GM23338 (cell line): ENCODE measurements around the gene TXNRD1. TPM values are rescaled to one million over a fixed set of nuclear protein-coding genes. Genes with fewer than 3 reads are reported as not detected.

Source experiments
- ATAC-seq: fragments of 200-7000 bp; cut with Tn5 transposase; 3 replicates; pipeline ENCODE4 v1.9.1; 2020
- DNase-seq: peaks from one replicate; pipeline ENCODE4 v3.0.0-alpha.2; 2015; ENCODE audit warnings: low spot score
- H2AFZ ChIP-seq: fragments of 200-600 bp; sonication (generic); 2 replicates; pipeline ENCODE4 v1.8.0; 2016; ENCODE audit warnings: antibody characterized with exemption, mild to moderate bottlenecking, moderate library complexity
- H3F3A ChIP-seq: fragments of 200-600 bp; sonication (generic); replicated peaks from 2 replicates; pipeline ENCODE4 v1.8.0; 2017; ENCODE audit warnings: antibody characterized with exemption, mixed run types, low read depth
- H3K27ac ChIP-seq: fragments of 200-600 bp; sonication (generic); 2 replicates; pipeline ENCODE4 v1.6.1; 2016; ENCODE audit warnings: low read depth
- H3K27me3 ChIP-seq: fragments of 200-600 bp; sonication (generic); 2 replicates; pipeline ENCODE4 v1.8.0; 2016; ENCODE audit warnings: mild to moderate bottlenecking, mixed run types, moderate library complexity; ENCODE audit not compliant: insufficient read depth
- H3K36me3 ChIP-seq: fragments of 200-600 bp; sonication (generic); 2 replicates; pipeline ENCODE4 v1.8.0; 2016; ENCODE audit warnings: mild to moderate bottlenecking; ENCODE audit not compliant: insufficient read depth
- H3K4me1 ChIP-seq: fragments of 200-600 bp; sonication (generic); 2 replicates; pipeline ENCODE4 v1.8.0; 2016; ENCODE audit warnings: mild to moderate bottlenecking, moderate library complexity; ENCODE audit not compliant: insufficient read depth
- H3K4me2 ChIP-seq: fragments of 200-600 bp; sonication (generic); 2 replicates; pipeline ENCODE4 v1.7.1; 2017; ENCODE audit warnings: mixed run types
- H3K4me3 ChIP-seq: fragments of 200-600 bp; sonication (generic); 2 replicates; pipeline ENCODE4 v1.6.1; 2016; ENCODE audit warnings: mixed run types
- H3K79me2 ChIP-seq: fragments of 200-600 bp; sonication (generic); replicated peaks from 2 replicates; pipeline ENCODE4 v1.8.0; 2017; ENCODE audit warnings: mild to moderate bottlenecking; ENCODE audit not compliant: insufficient read depth
- H3K9me2 ChIP-seq: fragments of 200-600 bp; sonication (generic); 2 replicates; pipeline ENCODE4 v1.8.0; 2017; ENCODE audit not compliant: insufficient read depth
- H4K20me1 ChIP-seq: fragments of 200-600 bp; sonication (generic); replicated peaks from 2 replicates; pipeline ENCODE4 v1.8.0; 2017; ENCODE audit warnings: mild to moderate bottlenecking; ENCODE audit not compliant: insufficient read depth
- H3K27ac Mint-ChIP-seq: 2 replicates; pipeline ENCODE4 v1.8.0; 2020; ENCODE audit warnings: inconsistent platforms, mild to moderate bottlenecking, moderate library complexity, mixed read lengths
- H3K27me3 Mint-ChIP-seq: 3 replicates; pipeline ENCODE4 v1.8.0; 2022; ENCODE audit warnings: low read depth, mild to moderate bottlenecking, moderate library complexity, mixed read lengths, inconsistent platforms; ENCODE audit not compliant: insufficient read depth, poor library complexity
- H3K36me3 Mint-ChIP-seq: 3 replicates; pipeline ENCODE4 v1.8.0; 2021; ENCODE audit warnings: low read depth, mild to moderate bottlenecking, inconsistent platforms, moderate library complexity, mixed read lengths
- H3K4me1 Mint-ChIP-seq: 3 replicates; pipeline ENCODE4 v1.8.0; 2020; ENCODE audit warnings: mild to moderate bottlenecking, inconsistent platforms, mixed read lengths
- H3K4me3 Mint-ChIP-seq: 3 replicates; pipeline ENCODE4 v1.8.0; 2021; ENCODE audit warnings: moderate library complexity, mild to moderate bottlenecking, inconsistent platforms, mixed read lengths
- H3K9me3 Mint-ChIP-seq: 3 replicates; pipeline ENCODE4 v1.8.0; 2020; ENCODE audit warnings: moderate library complexity, mild to moderate bottlenecking, inconsistent platforms, mixed read lengths
- EZH2 ChIP-seq: fragments of 200-600 bp; sonication (generic); IDR thresholded peaks from one replicate; pipeline ENCODE4 v1.8.0; 2017; ENCODE audit warnings: antibody characterized with exemption, mild to moderate bottlenecking, low read depth; ENCODE audit not compliant: unreplicated experiment
- EZH2phosphoT487 ChIP-seq: fragments of 200-600 bp; sonication (generic); IDR thresholded peaks from one replicate; pipeline ENCODE4 v1.8.1; 2018; ENCODE audit warnings: antibody characterized with exemption; ENCODE audit not compliant: unreplicated experiment
- JUNB ChIP-seq: IDR thresholded peaks from one replicate; pipeline ENCODE4 v1.6.1; 2016; ENCODE audit warnings: antibody characterized with exemption; ENCODE audit not compliant: unreplicated experiment
- NANOG ChIP-seq: IDR thresholded peaks from 2 replicates; pipeline ENCODE4 v1.6.1; 2016; ENCODE audit warnings: antibody characterized with exemption, borderline replicate concordance
- POLR2AphosphoS5 ChIP-seq: IDR thresholded peaks from 2 replicates; pipeline ENCODE4 v1.6.1; 2016; ENCODE audit warnings: antibody characterized with exemption, low read depth
- STAT1 ChIP-seq: IDR thresholded peaks from one replicate; pipeline ENCODE4 v1.6.1; 2016; ENCODE audit warnings: antibody characterized with exemption; ENCODE audit not compliant: unreplicated experiment
- ZNF114 ChIP-seq: fragments of 250-450 bp; sonication (Bioruptor Pico); IDR thresholded peaks from 2 replicates; pipeline ENCODE4 v1.5.0; 2020; ENCODE audit warnings: mild to moderate bottlenecking, moderate library complexity
- ZNF331 ChIP-seq: fragments of 250-450 bp; sonication (Bioruptor Pico); IDR thresholded peaks from 2 replicates; pipeline ENCODE4 v1.5.0; 2020; ENCODE audit warnings: low read depth, mild to moderate bottlenecking, moderate library complexity
- ZNF462 ChIP-seq: fragments of 250-450 bp; sonication (Bioruptor Pico); IDR thresholded peaks from 2 replicates; pipeline ENCODE4 v1.5.0; 2020; ENCODE audit warnings: mild to moderate bottlenecking, moderate library complexity
- polyA plus RNA-seq: library from polyadenylated mRNA; unstranded; fragments of >200 nt; fragmentation: Nextera tagmentation; extraction: Ambion mirVana; gene quantifications from 2 replicates; pipeline ENCODE4 v1.2.1, GENCODE V29; 2016
- total RNA-seq: library from RNA; depleted of rRNA; stranded (reverse); fragments of >200 nt; shearing (Covaris generic); gene quantifications from 2 replicates; pipeline ENCODE4 v1.2.3, GENCODE V29; 2014
- TF ChIP-seq, protein P1 (sequence below): IDR thresholded peaks from 2 replicates; pipeline ENCODE4 v1.6.1; 2016; ENCODE audit warnings: antibody characterized with exemption
- TF ChIP-seq, protein P2 (sequence below): IDR thresholded peaks from one replicate; pipeline ENCODE4 v1.6.1; 2018; ENCODE audit warnings: antibody characterized with exemption; ENCODE audit not compliant: unreplicated experiment
- TF ChIP-seq, protein P3 (sequence below), 2 experiments: fragments of 200-600 bp in 1 of 2; sonication (generic) in 1 of 2; conservative IDR thresholded peaks; 2 replicates each; pipeline versions ENCODE4 v1.5.1 to v1.6.1; 2016 to 2017; ENCODE audit warnings: antibody characterized with exemption in 2 of 2, low read depth in 2 of 2, mild to moderate bottlenecking in 2 of 2, moderate library complexity in 1 of 2

Gene TXNRD1
- total and polyA plus RNA-seq, 2 experiments from 2014 or later, result 115 to 127 TPM

DNA sequence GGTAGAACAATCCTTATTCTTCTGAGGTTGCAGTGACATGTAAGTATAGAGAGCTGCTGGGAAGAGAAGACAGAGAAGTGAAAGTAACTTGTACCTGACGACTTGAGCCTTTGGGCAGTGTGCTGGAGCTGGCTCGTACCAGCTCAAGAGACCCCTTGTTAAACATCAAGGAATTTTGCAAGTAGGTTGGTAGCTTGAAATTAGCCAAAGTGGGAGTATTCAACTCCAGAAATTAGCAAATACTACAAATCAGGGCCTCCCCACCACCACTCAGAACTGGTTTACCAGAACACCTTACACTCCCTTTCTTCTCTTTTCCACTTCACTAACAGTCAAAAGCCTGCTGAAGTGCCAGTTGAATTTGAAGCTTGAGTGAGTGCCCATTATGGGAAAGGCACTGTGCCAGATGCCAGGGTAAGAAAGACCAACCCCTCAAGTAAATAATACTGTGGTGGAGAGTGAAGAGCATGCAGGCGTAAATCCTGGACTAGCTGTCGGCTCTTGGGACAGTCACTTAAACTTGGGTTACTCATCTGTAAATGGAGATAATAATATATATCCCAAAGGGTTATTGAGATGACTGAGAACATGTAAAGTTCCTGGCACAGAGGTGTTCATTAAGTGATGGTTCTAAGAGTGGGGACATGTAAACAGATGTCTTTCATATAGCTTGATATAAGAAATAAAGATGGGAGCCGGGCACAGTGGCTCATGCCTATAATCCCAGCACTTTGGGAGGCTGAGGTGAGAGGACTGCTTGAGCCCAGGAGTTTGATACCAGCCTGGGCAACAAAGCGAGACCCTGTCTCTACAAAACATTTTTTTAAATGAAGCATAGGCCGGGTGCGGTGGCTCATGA lies 60.9 kb downstream of the TXNRD1 start:
- no peaks in the 10 kb centered on the region for H3K27me3 ChIP-seq
- H3K4me3 ChIP-seq, result no peak overlapping the region
- H3K27ac ChIP-seq, result no peak overlapping the region
- H3F3A ChIP-seq, result no peaks in the 10 kb centered on the region
- peak overlapping the region; percentile 76; the same call in 1 of the 2 replicates for H2AFZ ChIP-seq
- no peaks in the 10 kb centered on the region for H3K36me3 Mint-ChIP-seq
- H3K4me3 Mint-ChIP-seq, result no peak overlapping the region
- no peaks in the 10 kb centered on the region; the same call in 1 of the 2 replicates for H3K4me1 ChIP-seq
- H4K20me1 ChIP-seq, result no peaks in the 10 kb centered on the region
- no peaks in the 10 kb centered on the region for H3K9me3 Mint-ChIP-seq
- TF ChIP-seq NANOG (no peak), EZH2phosphoT487 (no peak), ZNF331 (no peak), EZH2 (no peak), POLR2AphosphoS5 (no peak), STAT1 (no peak), JUNB (no peak), ZNF462 (no peak), ZNF114 (no peak)
- TF ChIP-seq, protein P1, sequence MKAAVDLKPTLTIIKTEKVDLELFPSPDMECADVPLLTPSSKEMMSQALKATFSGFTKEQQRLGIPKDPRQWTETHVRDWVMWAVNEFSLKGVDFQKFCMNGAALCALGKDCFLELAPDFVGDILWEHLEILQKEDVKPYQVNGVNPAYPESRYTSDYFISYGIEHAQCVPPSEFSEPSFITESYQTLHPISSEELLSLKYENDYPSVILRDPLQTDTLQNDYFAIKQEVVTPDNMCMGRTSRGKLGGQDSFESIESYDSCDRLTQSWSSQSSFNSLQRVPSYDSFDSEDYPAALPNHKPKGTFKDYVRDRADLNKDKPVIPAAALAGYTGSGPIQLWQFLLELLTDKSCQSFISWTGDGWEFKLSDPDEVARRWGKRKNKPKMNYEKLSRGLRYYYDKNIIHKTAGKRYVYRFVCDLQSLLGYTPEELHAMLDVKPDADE, result no peak
- TF ChIP-seq, protein P2, sequence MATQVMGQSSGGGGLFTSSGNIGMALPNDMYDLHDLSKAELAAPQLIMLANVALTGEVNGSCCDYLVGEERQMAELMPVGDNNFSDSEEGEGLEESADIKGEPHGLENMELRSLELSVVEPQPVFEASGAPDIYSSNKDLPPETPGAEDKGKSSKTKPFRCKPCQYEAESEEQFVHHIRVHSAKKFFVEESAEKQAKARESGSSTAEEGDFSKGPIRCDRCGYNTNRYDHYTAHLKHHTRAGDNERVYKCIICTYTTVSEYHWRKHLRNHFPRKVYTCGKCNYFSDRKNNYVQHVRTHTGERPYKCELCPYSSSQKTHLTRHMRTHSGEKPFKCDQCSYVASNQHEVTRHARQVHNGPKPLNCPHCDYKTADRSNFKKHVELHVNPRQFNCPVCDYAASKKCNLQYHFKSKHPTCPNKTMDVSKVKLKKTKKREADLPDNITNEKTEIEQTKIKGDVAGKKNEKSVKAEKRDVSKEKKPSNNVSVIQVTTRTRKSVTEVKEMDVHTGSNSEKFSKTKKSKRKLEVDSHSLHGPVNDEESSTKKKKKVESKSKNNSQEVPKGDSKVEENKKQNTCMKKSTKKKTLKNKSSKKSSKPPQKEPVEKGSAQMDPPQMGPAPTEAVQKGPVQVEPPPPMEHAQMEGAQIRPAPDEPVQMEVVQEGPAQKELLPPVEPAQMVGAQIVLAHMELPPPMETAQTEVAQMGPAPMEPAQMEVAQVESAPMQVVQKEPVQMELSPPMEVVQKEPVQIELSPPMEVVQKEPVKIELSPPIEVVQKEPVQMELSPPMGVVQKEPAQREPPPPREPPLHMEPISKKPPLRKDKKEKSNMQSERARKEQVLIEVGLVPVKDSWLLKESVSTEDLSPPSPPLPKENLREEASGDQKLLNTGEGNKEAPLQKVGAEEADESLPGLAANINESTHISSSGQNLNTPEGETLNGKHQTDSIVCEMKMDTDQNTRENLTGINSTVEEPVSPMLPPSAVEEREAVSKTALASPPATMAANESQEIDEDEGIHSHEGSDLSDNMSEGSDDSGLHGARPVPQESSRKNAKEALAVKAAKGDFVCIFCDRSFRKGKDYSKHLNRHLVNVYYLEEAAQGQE, result no peak
- TF ChIP-seq, protein P3, sequence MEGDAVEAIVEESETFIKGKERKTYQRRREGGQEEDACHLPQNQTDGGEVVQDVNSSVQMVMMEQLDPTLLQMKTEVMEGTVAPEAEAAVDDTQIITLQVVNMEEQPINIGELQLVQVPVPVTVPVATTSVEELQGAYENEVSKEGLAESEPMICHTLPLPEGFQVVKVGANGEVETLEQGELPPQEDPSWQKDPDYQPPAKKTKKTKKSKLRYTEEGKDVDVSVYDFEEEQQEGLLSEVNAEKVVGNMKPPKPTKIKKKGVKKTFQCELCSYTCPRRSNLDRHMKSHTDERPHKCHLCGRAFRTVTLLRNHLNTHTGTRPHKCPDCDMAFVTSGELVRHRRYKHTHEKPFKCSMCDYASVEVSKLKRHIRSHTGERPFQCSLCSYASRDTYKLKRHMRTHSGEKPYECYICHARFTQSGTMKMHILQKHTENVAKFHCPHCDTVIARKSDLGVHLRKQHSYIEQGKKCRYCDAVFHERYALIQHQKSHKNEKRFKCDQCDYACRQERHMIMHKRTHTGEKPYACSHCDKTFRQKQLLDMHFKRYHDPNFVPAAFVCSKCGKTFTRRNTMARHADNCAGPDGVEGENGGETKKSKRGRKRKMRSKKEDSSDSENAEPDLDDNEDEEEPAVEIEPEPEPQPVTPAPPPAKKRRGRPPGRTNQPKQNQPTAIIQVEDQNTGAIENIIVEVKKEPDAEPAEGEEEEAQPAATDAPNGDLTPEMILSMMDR (conservative IDR thresholded peaks at IDR 0.05; ENCODE audit: low read depth in 2 of 2), result no peak
- H3K9me2 ChIP-seq, result no peaks in the 10 kb centered on the region
- H3K27me3 Mint-ChIP-seq, result peaks cover 4% of the 10 kb centered on the region
- DNase-seq, result no peak
- H3K36me3 ChIP-seq, result no peaks in the 10 kb centered on the region
- ATAC-seq, result no peak
- H3K4me1 Mint-ChIP-seq, result peaks cover 4% of the 10 kb centered on the region; the same call in 2 of the 3 replicates
- H3K4me2 ChIP-seq, result no peak overlapping the region
- H3K27ac Mint-ChIP-seq, result no peak overlapping the region
- no peaks in the 10 kb centered on the region for H3K79me2 ChIP-seq
